ENCODE results near the gene ACOT11. TPM values are rescaled to one million over a fixed set of nuclear protein-coding genes. Genes with fewer than 3 reads are reported as not detected.
"Not testable (repeated sequence)": the region's sequence is repeated elsewhere in the genome, so short reads cannot be mapped to it uniquely, and the experiment has no call there.

ACOT11 gene
- polyA plus RNA-seq, 1 donor from 2014 or later = not detected

DNA sequence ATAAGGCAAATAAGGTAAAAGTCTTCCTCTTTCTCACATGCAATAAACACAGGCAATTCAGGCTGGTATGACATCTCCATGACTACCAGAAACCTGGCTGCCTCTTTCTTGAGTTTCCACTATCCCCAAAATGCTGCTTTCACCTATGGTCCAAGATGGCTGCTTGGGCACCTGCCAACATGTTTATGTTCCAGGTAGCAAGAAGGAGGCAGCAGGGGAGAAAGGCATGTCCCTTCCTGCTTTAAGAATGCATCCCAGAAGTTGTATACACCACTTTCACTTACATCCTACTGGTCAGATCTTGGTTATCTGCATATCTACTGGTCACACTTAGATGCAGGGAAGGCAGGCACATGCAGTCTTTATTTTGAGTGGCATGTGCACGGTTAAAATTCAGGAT lies 19.4 kb upstream of the ACOT11 start:
- TF ChIP-seq TAF1 (IDR thresholded peaks at IDR 0.05; ENCODE audit: low read depth) (no peak), RAD21 (conservative IDR thresholded peaks at IDR 0.05) (no peak), POLR2AphosphoS5 (IDR thresholded peaks at IDR 0.05) (no peak), EZH2 (IDR thresholded peaks at IDR 0.05; ENCODE audit: borderline replicate concordance, insufficient read depth, low read length, poor library complexity, severe bottlenecking) (no peak), EP300 (conservative IDR thresholded peaks at IDR 0.05; ENCODE audit: poor library complexity, severe bottlenecking) (no peak), SMC3 (conservative IDR thresholded peaks at IDR 0.05; ENCODE audit: poor library complexity) (no peak), MXI1 (conservative IDR thresholded peaks at IDR 0.05; ENCODE audit: poor library complexity, severe bottlenecking) (no peak)
- TF ChIP-seq, protein P1, sequence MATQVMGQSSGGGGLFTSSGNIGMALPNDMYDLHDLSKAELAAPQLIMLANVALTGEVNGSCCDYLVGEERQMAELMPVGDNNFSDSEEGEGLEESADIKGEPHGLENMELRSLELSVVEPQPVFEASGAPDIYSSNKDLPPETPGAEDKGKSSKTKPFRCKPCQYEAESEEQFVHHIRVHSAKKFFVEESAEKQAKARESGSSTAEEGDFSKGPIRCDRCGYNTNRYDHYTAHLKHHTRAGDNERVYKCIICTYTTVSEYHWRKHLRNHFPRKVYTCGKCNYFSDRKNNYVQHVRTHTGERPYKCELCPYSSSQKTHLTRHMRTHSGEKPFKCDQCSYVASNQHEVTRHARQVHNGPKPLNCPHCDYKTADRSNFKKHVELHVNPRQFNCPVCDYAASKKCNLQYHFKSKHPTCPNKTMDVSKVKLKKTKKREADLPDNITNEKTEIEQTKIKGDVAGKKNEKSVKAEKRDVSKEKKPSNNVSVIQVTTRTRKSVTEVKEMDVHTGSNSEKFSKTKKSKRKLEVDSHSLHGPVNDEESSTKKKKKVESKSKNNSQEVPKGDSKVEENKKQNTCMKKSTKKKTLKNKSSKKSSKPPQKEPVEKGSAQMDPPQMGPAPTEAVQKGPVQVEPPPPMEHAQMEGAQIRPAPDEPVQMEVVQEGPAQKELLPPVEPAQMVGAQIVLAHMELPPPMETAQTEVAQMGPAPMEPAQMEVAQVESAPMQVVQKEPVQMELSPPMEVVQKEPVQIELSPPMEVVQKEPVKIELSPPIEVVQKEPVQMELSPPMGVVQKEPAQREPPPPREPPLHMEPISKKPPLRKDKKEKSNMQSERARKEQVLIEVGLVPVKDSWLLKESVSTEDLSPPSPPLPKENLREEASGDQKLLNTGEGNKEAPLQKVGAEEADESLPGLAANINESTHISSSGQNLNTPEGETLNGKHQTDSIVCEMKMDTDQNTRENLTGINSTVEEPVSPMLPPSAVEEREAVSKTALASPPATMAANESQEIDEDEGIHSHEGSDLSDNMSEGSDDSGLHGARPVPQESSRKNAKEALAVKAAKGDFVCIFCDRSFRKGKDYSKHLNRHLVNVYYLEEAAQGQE (IDR thresholded peaks at IDR 0.05; ENCODE audit: borderline replicate concordance) = no peak
- TF ChIP-seq, protein P2, sequence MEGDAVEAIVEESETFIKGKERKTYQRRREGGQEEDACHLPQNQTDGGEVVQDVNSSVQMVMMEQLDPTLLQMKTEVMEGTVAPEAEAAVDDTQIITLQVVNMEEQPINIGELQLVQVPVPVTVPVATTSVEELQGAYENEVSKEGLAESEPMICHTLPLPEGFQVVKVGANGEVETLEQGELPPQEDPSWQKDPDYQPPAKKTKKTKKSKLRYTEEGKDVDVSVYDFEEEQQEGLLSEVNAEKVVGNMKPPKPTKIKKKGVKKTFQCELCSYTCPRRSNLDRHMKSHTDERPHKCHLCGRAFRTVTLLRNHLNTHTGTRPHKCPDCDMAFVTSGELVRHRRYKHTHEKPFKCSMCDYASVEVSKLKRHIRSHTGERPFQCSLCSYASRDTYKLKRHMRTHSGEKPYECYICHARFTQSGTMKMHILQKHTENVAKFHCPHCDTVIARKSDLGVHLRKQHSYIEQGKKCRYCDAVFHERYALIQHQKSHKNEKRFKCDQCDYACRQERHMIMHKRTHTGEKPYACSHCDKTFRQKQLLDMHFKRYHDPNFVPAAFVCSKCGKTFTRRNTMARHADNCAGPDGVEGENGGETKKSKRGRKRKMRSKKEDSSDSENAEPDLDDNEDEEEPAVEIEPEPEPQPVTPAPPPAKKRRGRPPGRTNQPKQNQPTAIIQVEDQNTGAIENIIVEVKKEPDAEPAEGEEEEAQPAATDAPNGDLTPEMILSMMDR (IDR thresholded peaks at IDR 0.05; ENCODE audit: poor library complexity, severe bottlenecking) = no peak
- Histone ChIP-seq H3K27me3 (ENCODE audit: insufficient read depth, low read depth, low read length) (no peaks in the 10 kb centered on the region), H3K79me2 (replicated peaks; ENCODE audit: insufficient read depth, low read length) (no peaks in the 10 kb centered on the region), H3F3A (ENCODE audit: insufficient read depth, low read length, poor library complexity, severe bottlenecking) (no peaks in the 10 kb centered on the region), H3K9ac (ENCODE audit: low read length) (no peak overlapping the region), H3K4me2 (ENCODE audit: low read length) (no peak overlapping the region), H3K4me3 (ENCODE audit: low read length) (no peak overlapping the region), H4K20me1 (ENCODE audit: insufficient read depth) (no peaks in the 10 kb centered on the region), H2AFZ (ENCODE audit: low read depth, low read length) (no peak overlapping the region), H3K9me2 (ENCODE audit: insufficient read depth, low read length) (no peaks in the 10 kb centered on the region), H3K27ac (ENCODE audit: low read length) (no peak overlapping the region), H3K9me3 (ENCODE audit: low read length) (no peaks in the 10 kb centered on the region), H3K36me3 (ENCODE audit: insufficient read depth, low read length) (no peaks in the 10 kb centered on the region)

DNA sequence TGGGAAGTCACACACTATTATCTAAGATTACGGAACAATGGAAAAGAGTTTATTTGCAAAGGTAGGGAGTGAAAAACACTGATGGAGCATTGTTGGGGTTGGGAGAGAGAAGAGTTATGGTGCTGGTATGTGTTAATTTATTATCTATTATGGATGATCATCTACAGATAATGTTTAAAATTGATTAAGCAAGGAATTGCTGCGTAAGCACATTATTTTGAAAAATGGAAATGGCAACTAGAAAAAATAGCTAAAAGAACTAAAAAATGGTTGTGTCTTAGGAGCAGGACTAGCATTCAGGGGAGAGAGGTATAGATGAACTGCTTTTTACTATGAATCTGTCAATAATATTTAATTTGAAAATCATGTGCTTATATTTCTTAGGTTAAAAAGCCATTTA lies 16.0 kb upstream of the ACOT11 start:
- H3K4me2 ChIP-seq (ENCODE audit: low read length) = no peak overlapping the region
- TF ChIP-seq EZH2 (IDR thresholded peaks at IDR 0.05; ENCODE audit: borderline replicate concordance, insufficient read depth, low read length, poor library complexity, severe bottlenecking) (no peak), RAD21 (conservative IDR thresholded peaks at IDR 0.05) (no peak), EP300 (conservative IDR thresholded peaks at IDR 0.05; ENCODE audit: poor library complexity, severe bottlenecking) (no peak), MXI1 (conservative IDR thresholded peaks at IDR 0.05; ENCODE audit: poor library complexity, severe bottlenecking) (no peak), TAF1 (IDR thresholded peaks at IDR 0.05; ENCODE audit: low read depth) (no peak)
- TF ChIP-seq, protein P1 (IDR thresholded peaks at IDR 0.05; ENCODE audit: borderline replicate concordance) = no peak
- TF ChIP-seq, protein P2 (IDR thresholded peaks at IDR 0.05; ENCODE audit: poor library complexity, severe bottlenecking) = no peak
- H3K36me3 ChIP-seq (ENCODE audit: insufficient read depth, low read length) = no peaks in the 10 kb centered on the region
- no peaks in the 10 kb centered on the region for H3F3A ChIP-seq (ENCODE audit: insufficient read depth, low read length, poor library complexity, severe bottlenecking)
- no peak overlapping the region for H3K9ac ChIP-seq (ENCODE audit: low read length)
- no peaks in the 10 kb centered on the region for H3K27me3 ChIP-seq (ENCODE audit: insufficient read depth, low read depth, low read length)
- H3K4me3 ChIP-seq (ENCODE audit: low read length) = no peak overlapping the region
- no peaks in the 10 kb centered on the region for H3K9me2 ChIP-seq (ENCODE audit: insufficient read depth, low read length)
- H3K9me3 ChIP-seq (ENCODE audit: low read length) = no peaks in the 10 kb centered on the region
- no peak overlapping the region for H3K27ac ChIP-seq (ENCODE audit: low read length)
- H4K20me1 ChIP-seq (ENCODE audit: insufficient read depth) = no peaks in the 10 kb centered on the region
- H2AFZ ChIP-seq (ENCODE audit: low read depth, low read length) = no peak overlapping the region
- no peaks in the 10 kb centered on the region for H3K79me2 ChIP-seq (replicated peaks; ENCODE audit: insufficient read depth, low read length)

DNA sequence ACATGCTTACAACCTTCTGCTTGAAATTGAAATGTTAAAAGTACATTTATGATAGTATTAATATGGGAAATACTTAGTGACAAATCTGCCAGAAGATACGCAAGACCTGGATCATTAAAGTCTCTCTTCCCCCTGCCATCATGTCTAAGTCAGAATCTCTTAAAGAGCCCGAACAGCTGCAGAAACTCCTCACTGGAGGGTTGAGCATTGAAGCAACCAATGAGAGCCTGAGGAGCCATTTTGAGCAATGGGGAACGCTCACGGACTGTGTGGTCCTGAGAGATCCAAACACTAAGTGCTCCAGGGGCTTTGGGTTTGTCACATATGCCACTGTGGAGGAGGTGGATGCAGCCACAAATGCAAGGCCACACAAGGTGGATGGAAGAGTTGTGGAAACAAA lies 11.4 kb upstream of the ACOT11 start:
- not testable (repeated sequence) for H3K4me3 ChIP-seq (ENCODE audit: low read length); H3K4me2 ChIP-seq (ENCODE audit: low read length); H4K20me1 ChIP-seq (ENCODE audit: insufficient read depth); H3K9ac ChIP-seq (ENCODE audit: low read length); H3K9me3 ChIP-seq (ENCODE audit: low read length); H3K36me3 ChIP-seq (ENCODE audit: insufficient read depth, low read length); H3F3A ChIP-seq (ENCODE audit: insufficient read depth, low read length, poor library complexity, severe bottlenecking); H3K27me3 ChIP-seq (ENCODE audit: insufficient read depth, low read depth, low read length); H3K79me2 ChIP-seq (replicated peaks; ENCODE audit: insufficient read depth, low read length); H3K27ac ChIP-seq (ENCODE audit: low read length); H2AFZ ChIP-seq (ENCODE audit: low read depth, low read length); H3K9me2 ChIP-seq (ENCODE audit: insufficient read depth, low read length)

Data from neural cell (in vitro differentiated cells).